ENCODE measurements around the gene THRAP3.

The THRAP3 gene

GRCh38 chr1:36276688-36277087 is 52.4 kb downstream of the THRAP3 start:
- DNase-seq (ENCODE audit: low read depth), result no peak
- no peak overlapping the region for H3K4me3 ChIP-seq (ENCODE audit: low read length)
- TF ChIP-seq CTCF (IDR thresholded peaks at IDR 0.05; ENCODE audit: insufficient read depth, low read depth, low read length, missing control alignments), result no peak

- no peak for DNase-seq (ENCODE audit: low read depth)
- no peak for TF ChIP-seq CTCF (IDR thresholded peaks at IDR 0.05; ENCODE audit: insufficient read depth, low read depth, low read length, missing control alignments)
- H3K4me3 ChIP-seq (ENCODE audit: low read length), result no peak overlapping the region
These were observed 55.0 kb downstream of the THRAP3 start for GRCh38 chr1:36279110-36279788.

DNA sequence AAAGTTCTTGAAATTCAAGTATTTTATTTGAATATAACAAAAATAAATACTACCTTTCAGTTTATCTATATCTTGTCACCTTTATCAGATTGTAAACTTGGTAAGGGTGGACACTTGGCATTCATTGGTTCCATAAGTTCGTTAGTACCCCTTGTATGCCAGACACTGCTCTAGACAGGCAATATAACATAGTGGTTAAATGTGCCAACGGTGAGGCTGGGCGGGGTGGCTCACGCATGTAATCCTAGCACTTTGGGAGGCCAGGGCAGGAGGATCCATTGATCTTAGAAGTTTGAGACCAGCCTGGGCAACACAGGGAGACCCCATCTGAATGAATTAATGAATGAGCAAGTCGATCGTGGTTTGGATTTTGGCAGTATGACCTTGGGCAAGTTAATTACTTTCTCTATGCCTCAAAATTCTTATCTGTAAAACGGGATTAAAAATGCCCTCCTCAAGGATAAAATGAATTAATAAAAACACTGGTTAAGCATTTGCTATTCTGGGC is 55.6 kb downstream of the THRAP3 start:
- TF ChIP-seq CTCF (IDR thresholded peaks at IDR 0.05; ENCODE audit: insufficient read depth, low read depth, low read length, missing control alignments), result no peak
- DNase-seq (ENCODE audit: low read depth), result no peak
- no peak overlapping the region for H3K4me3 ChIP-seq (ENCODE audit: low read length)

DNA sequence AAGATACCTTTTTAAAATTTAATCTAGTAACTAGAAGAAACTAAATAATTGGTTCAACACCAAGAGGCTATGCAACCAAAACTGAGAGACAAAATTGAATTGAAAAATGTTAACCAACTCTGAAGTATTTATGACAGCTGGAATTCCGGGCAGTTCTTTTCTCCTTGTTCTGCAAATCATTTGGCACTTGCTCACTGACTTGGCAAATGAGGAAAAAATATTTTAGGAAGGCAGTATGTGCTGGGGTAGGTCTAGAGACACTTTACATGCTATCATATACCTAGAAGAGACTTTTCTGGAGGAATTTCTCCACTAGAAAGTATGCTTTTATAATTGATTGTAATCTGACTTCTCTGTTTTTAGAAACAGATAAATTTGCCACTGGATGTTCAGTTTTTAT is 59.8 kb downstream of the THRAP3 start:
- TF ChIP-seq CTCF (IDR thresholded peaks at IDR 0.05; ENCODE audit: insufficient read depth, low read depth, low read length, missing control alignments), result no peak

DNA sequence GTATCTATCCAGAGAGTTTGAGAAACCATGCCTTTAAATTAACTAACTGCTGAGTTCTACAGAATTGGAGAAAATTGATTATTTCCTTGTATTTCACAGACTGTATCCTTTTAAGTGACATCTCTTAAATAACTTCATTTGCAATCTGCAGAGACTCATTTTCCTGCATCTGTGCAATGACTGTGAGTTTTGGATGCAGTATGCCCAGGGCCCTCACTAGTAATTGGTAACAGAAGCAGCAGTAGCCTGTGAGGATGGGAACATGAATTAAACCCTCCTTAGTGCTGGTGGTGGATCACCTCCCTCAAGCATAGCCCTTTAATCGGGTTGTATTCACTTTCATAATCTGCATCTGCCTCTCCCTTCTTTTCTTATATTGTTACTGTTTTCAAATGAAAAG is 60.3 kb downstream of the THRAP3 start:
- TF ChIP-seq CTCF (IDR thresholded peaks at IDR 0.05; ENCODE audit: insufficient read depth, low read depth, low read length, missing control alignments), result no peak
- no peak overlapping the region for H3K4me3 ChIP-seq (ENCODE audit: low read length)
- DNase-seq (ENCODE audit: low read depth), result no peak

More for the DNA sequence above, 59.8 kb downstream of the THRAP3 start:
- DNase-seq (ENCODE audit: low read depth), result no peak
- H3K4me3 ChIP-seq (ENCODE audit: low read length), result no peak overlapping the region

- TF ChIP-seq CTCF (IDR thresholded peaks at IDR 0.05; ENCODE audit: insufficient read depth, low read depth, low read length, missing control alignments), result peak; percentile 74
- peak; percentile 89 for DNase-seq (ENCODE audit: low read depth)
- H3K4me3 ChIP-seq (ENCODE audit: low read length), result no peak overlapping the region
These were observed 61.3 kb downstream of the THRAP3 start for GRCh38 chr1:36285443-36286101.

All from epithelial cell of esophagus (primary cell).